AML-193 (cell line): ENCODE measurements around the gene NBPF1.
"Not testable (repeated sequence)": the region's sequence is repeated elsewhere in the genome, so short reads cannot be mapped to it uniquely, and the experiment has no call there.

Experiments
- DNase-seq, 2 experiments: peaks; one replicate each; lab custom pipeline; 2025; lab: John Stamatoyannopoulos, UW

Gene NBPF1

GRCh38 chr1:16621681-16622315 lies 8.4 kb upstream of the NBPF1 start:
- DNase-seq: not testable (repeated sequence)

GRCh38 chr1:16621300-16621658 lies 7.9 kb upstream of the NBPF1 start:
- DNase-seq: no peak

GRCh38 chr1:16619803-16620501 lies 6.6 kb upstream of the NBPF1 start:
- DNase-seq: not testable (repeated sequence)

DNA sequence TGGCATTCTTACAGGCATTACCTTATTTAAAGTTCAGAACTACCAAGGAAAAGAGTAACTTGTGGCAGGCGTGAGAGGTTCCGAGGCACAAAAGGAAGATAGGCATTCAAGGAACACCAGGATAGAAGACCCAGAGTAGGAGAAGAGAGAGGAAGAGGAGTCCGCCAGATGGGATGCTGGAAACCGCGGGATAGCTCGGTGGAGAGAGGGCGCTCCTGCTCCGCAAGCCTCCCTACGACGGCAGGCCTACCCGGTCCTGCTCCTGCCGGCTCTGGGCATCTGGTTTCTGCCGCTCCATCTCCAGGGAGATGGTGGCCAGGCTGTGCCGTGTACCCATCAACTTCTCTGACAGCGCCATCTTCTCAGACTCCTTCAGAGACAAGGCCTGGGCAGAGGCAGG lies 5.4 kb upstream of the NBPF1 start:
- DNase-seq: no peak

GRCh38 chr1:16617778-16618580 lies 4.6 kb upstream of the NBPF1 start:
- DNase-seq: no peak

DNA sequence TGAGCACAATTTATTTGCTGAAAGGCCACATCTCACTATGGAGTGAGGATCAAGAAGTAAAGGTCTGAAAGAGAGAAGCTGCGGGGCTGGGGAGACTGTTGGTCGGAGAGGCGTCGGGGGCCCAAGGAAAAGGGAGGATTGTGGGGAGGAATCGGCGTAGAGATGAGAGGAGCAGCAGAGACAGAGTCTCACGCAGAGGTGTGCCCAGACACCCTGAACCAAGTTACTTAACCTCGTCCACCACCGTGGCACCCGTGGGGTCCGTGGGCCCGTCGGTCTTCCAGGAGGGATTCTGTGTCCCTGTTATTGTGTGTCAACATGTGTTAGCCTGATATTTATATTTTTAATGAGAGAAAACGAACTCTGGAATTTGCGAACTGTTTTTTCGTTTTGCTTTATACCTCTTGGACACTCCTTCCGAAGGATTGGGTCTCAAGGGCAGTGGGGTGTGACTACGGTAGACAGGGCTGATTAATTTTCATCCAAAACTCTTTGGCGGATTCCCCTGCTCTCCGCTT lies 3.8 kb upstream of the NBPF1 start:
- DNase-seq: no peak

- no peak for DNase-seq
Observed at GRCh38 chr1:16615253-16616252, 2.2 kb upstream of the NBPF1 start.

- DNase-seq: no peak
Observed at GRCh38 chr1:16614361-16615252, 1.2 kb upstream of the NBPF1 start.

- peak; percentile 54 to 72 for DNase-seq
Observed at GRCh38 chr1:16612332-16613172, 812 bp downstream of the NBPF1 start.

- DNase-seq: not testable (repeated sequence)
Observed at GRCh38 chr1:16611981-16612331, 1.4 kb downstream of the NBPF1 start.

DNA sequence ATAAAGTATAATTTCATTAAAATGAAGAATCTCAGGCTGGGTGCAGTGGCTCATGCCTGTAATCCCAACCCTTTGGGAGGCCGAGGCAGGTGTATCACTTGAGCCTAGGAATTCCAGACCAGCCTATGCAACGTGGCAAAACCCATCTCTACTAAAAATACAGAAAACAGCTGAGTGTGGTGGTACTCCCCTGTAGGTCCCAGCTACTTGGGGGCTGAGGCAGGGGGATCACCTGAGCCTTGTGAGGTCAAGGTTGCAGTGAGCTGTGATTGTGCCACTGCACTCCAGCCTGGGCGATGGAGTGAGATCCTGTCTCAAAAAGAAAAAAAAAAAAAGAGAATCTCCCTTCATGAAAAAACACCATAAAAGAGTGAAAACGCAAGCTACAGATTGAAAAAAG lies 2.2 kb downstream of the NBPF1 start:
- not testable (repeated sequence) for DNase-seq

- not testable (repeated sequence) for DNase-seq
Observed at GRCh38 chr1:16610553-16610952, 2.8 kb downstream of the NBPF1 start.

DNA sequence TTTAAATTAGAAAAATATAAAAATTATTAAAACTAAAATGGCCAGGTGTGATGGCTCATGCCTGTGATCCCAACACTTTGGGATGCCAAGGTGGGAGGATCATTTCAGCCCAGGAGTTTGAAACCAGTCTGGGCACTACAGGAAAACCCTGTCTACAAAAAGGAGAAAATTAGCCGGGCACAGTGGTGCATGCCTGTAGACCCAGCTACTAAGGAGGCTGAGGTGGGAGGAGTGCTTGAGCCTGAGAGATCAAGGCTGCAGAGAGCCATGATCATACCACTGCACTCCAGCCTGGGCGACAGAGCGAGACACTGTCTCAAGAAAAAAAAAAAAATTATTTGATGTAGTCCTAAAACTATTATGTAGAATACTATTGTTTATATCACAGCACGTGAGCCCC lies 3.6 kb downstream of the NBPF1 start:
- DNase-seq: not testable (repeated sequence)

DNA sequence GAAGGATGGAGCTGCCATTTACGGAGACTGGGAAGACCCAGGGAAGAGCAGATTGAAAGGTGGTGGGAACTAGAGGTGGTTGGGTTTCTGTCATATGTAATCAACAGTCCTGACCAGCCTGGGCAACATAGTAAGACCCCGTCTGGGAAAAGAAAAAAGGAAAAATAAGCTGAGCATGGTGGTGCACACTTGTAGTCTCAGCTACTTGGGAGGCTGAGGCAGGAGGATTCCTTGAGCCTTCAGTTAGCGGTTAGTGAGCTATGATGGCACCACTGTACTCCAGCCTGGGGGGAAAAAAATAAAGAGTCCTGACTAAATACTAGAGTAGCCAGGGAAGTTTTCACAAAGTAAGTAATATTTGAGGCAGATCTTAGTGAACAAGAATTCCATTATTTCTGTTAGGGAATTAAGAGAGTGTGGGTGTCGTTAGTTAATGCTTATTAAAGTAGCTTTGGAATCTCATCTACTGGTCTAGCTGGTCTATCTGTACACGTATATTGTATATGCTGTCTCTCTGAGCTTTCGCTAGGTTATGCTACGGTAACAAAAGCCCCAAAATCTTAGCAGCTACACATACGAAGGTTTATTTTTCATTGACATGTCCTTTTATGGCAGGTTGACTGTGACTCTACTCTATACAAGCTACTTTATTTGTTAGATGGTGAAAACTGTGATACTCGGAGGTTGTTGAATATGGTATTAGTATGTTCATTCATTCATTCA lies 4.4 kb downstream of the NBPF1 start:
- DNase-seq: no peak

DNA sequence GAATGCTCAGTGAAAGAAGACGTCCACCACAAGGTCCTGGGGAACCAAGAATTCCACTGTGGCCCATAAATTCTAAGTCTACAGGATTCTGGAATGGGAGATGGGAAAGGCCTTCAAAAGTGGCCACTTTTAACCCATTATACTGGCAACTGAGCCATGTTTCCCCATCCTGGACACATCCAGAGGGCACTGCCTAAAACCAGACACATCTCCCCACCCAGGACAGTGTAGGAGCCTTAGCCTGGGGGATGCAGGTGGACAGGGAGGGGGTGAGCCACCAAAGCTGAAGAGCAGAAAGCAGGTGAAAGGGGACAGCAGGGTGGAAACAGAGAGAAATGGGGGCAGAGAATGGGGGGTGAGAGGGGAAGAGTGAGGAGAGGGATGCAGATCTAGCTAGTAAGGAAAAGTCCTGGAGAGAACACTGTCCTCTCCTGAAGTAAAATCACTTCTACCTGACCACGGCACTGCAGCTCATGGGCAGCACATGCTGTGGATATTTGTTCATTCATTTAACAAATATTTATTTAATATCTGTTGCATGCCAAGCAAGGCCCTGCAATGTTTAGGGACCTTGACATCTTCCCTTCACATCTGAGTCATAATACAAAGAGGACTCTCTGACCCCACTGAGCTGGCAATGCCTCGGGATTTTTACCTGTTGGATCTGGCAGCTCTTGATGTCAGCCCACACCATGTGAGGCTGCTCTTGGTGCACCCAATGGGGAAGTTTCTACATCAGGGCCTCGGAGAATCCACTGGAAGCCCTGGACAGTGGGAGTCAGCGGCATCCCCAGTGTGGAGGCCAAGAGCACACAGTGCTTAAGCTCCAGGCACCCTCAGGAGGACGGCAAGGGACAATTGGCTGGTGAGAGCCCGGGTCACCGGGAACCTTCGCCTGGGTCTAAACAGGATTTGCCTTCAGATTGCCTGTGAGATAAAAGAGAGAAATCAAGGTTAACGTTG lies 5.2 kb downstream of the NBPF1 start:
- not testable (repeated sequence) for DNase-seq

- DNase-seq: no peak
Observed at GRCh38 chr1:16607433-16607851, 5.9 kb downstream of the NBPF1 start.

- DNase-seq: not testable (repeated sequence)
Observed at GRCh38 chr1:16606666-16607432, 6.5 kb downstream of the NBPF1 start.
